CD4-positive, alpha-beta memory T cell (primary cell): ENCODE results near the gene SDSL. TPM values are rescaled to one million over a fixed set of nuclear protein-coding genes. Genes with fewer than 3 reads are reported as not detected.

ENCODE experiments used
- CTCF ChIA-PET: fragments of 350-600 bp; sonication (Branson Sonifier 250); formaldehyde crosslinking; loops from one replicate; lab custom pipeline; 2021; ENCODE audit warnings: inconsistent platforms; ENCODE audit not compliant: partially characterized antibody; lab: Charles Lee
- POLR2A ChIA-PET: fragments of 350-600 bp; sonication (Branson Sonifier 250); formaldehyde crosslinking; loops from one replicate; lab custom pipeline; 2021; ENCODE audit not compliant: partially characterized antibody; lab: Charles Lee
- DNase-seq, 5 donors: peaks; one replicate each; pipeline versions ENCODE4 v3.0.0 to v3.0.0-alpha.2; 2020 to 2022; ENCODE audit warnings: mixed read lengths in 1 of 5
- H3K27ac ChIP-seq: one replicate; pipeline ENCODE4 v1.7.0; 2013; ENCODE audit warnings: low read depth, low read length
- H3K27me3 ChIP-seq: 2 replicates; pipeline ENCODE4 v1.7.0; 2013; ENCODE audit warnings: mild to moderate bottlenecking, low read length, moderate library complexity; ENCODE audit not compliant: insufficient read depth
- H3K36me3 ChIP-seq: 2 replicates; pipeline ENCODE4 v1.7.0; 2013; ENCODE audit warnings: mild to moderate bottlenecking, low read length, moderate library complexity; ENCODE audit not compliant: insufficient read depth
- H3K4me1 ChIP-seq: 2 replicates; pipeline ENCODE4 v1.7.0; 2013; ENCODE audit warnings: mild to moderate bottlenecking, low read length, moderate library complexity; ENCODE audit not compliant: insufficient read depth
- H3K4me3 ChIP-seq, 2 donors: one replicate each; pipeline ENCODE4 v1.7.0; 2013; ENCODE audit warnings: low read length in 2 of 2, mild to moderate bottlenecking in 1 of 2
- H3K9me3 ChIP-seq, 2 donors: one replicate each; pipeline ENCODE4 v1.7.0; 2013; ENCODE audit warnings: low read length in 2 of 2, control low read depth in 1 of 2; ENCODE audit not compliant: control insufficient read depth in 1 of 2
- H3K27ac Mint-ChIP-seq, 7 donors: one replicate each; pipeline ENCODE4 v1.8.0; 2020 to 2021; ENCODE audit warnings: mixed read lengths in 7 of 7, mild to moderate bottlenecking in 6 of 7, inconsistent platforms in 3 of 7, moderate library complexity in 3 of 7
- H3K27me3 Mint-ChIP-seq, 2 donors: one replicate each; pipeline ENCODE4 v1.8.0; 2020 to 2021; ENCODE audit warnings: mixed read lengths in 2 of 2
- H3K36me3 Mint-ChIP-seq, 2 donors: one replicate each; pipeline ENCODE4 v1.8.0; 2020 to 2021; ENCODE audit warnings: mixed read lengths in 2 of 2, inconsistent platforms in 1 of 2, mild to moderate bottlenecking in 1 of 2
- H3K4me1 Mint-ChIP-seq, 4 donors: one replicate each; pipeline ENCODE4 v1.8.0; 2020 to 2021; ENCODE audit warnings: mixed read lengths in 4 of 4, mild to moderate bottlenecking in 1 of 4
- H3K4me3 Mint-ChIP-seq, 8 donors: one replicate each; pipeline ENCODE4 v1.8.0; 2020 to 2021; ENCODE audit warnings: mixed read lengths in 8 of 8, mild to moderate bottlenecking in 7 of 8, moderate library complexity in 6 of 8, inconsistent platforms in 3 of 8
- H3K9me3 Mint-ChIP-seq, 8 donors: one replicate each; pipeline ENCODE4 v1.8.0; 2020 to 2021; ENCODE audit warnings: mixed read lengths in 8 of 8, mild to moderate bottlenecking in 5 of 8, inconsistent platforms in 3 of 8, moderate library complexity in 1 of 8
- intact Hi-C: fragments of 100-400 bp; cut with micrococcal nuclease; formaldehyde crosslinking; loops from one replicate; pipeline ENCODE4 v1.15.1; 2023
- polyA plus RNA-seq, 2 donors: library from polyadenylated mRNA; unstranded; fragments of 300-500 nt; fragmentation: Illumina TruSeq; gene quantifications; one replicate each; pipeline ENCODE4 v1.2.3, GENCODE V29; 2021
- total RNA-seq, 2 experiments: library from RNA; stranded (reverse); gene quantifications; one replicate each; pipeline ENCODE4 v1.2.3, GENCODE V29; 2021

The SDSL gene
- total and polyA plus RNA-seq, 4 experiments from 2014 or later, result 0.67 to 1.1 TPM; not detected in 2

GRCh38 chr12:113476176-113476986 lies 54.2 kb downstream of the SDSL start:
- Mint-ChIP-seq H3K27me3 (peaks cover 61 to 66% of the 10 kb centered on the region in 2 donors), H3K27ac (no peak overlapping the region)
- POLR2A ChIA-PET, result no interaction called here

DNA sequence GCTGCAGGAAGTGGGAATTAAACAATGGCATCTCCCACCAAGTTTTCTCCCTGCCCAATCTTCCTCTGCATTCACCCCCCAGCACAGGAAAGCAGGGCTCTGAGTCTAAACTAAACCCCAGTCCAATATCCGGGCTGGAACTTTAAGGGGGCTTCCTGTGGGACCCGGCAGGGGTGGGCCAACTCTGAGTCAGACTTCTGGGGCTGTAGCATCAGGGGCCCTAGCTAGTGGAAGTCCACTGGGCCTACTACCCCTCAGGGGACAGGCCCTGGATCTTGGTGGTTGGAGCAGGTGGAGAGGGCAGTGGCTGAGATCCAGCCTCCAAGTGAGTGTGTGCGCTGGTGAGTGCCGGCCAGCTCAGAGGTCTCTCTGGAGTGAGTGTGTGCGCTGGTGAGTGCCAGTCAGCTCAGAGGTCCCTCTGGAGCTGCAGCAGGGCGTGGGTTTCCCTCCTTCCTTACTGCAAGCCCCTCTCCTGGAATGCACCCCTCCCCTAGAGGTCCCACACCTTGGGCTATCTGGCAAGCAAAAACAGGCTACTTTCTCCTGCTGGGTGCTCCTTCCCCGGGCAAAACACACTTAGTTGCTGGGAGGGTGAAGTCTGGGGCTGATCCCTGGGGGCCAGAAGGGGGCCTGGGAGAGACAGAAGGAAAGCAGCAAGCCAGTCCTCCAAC lies 55.1 kb downstream of the SDSL start:
- peaks cover 60% of the 10 kb centered on the region for H3K27me3 ChIP-seq
- no peak overlapping the region for H3K4me3 Mint-ChIP-seq
- H3K4me1 ChIP-seq, result peaks cover 6% of the 10 kb centered on the region
- H3K9me3 Mint-ChIP-seq, result peaks cover 0 to 27% (median 14%) of the 10 kb centered on the region in 8 donors
- no peak for DNase-seq
- H3K9me3 ChIP-seq, result no peaks in the 10 kb centered on the region
- H3K4me3 ChIP-seq, result no peak overlapping the region
- H3K27ac ChIP-seq, result no peak overlapping the region
- peaks cover 0 to 3% of the 10 kb centered on the region in 2 donors for H3K36me3 Mint-ChIP-seq
- ChIA-PET POLR2A (no interaction called here), CTCF (no interaction called here)
- intact Hi-C loops, result no loop called here
- H3K27me3 Mint-ChIP-seq, result peaks cover 60 to 70% of the 10 kb centered on the region in 2 donors
- peaks cover 9 to 30% (median 22%) of the 10 kb centered on the region in 4 donors for H3K4me1 Mint-ChIP-seq
- no peaks in the 10 kb centered on the region for H3K36me3 ChIP-seq
- H3K27ac Mint-ChIP-seq, result no peak overlapping the region

More at GRCh38 chr12:113476176-113476986, 54.2 kb downstream of the SDSL start:
- no peak overlapping the region for H3K4me3 Mint-ChIP-seq
- Histone ChIP-seq H3K27ac (no peak overlapping the region), H3K27me3 (peaks cover 57% of the 10 kb centered on the region), H3K36me3 (no peaks in the 10 kb centered on the region), H3K4me1 (peaks cover 6% of the 10 kb centered on the region), H3K4me3 (no peak overlapping the region), H3K9me3 (no peaks in the 10 kb centered on the region)
- peaks cover 0 to 3% of the 10 kb centered on the region in 2 donors for H3K36me3 Mint-ChIP-seq
- peaks cover 9 to 30% (median 22%) of the 10 kb centered on the region in 4 donors for H3K4me1 Mint-ChIP-seq
- CTCF ChIA-PET, result no interaction called here
- intact Hi-C loops, result no loop called here
- peaks cover 0 to 23% (median 14%) of the 10 kb centered on the region in 8 donors for H3K9me3 Mint-ChIP-seq
- DNase-seq, result no peak

DNA sequence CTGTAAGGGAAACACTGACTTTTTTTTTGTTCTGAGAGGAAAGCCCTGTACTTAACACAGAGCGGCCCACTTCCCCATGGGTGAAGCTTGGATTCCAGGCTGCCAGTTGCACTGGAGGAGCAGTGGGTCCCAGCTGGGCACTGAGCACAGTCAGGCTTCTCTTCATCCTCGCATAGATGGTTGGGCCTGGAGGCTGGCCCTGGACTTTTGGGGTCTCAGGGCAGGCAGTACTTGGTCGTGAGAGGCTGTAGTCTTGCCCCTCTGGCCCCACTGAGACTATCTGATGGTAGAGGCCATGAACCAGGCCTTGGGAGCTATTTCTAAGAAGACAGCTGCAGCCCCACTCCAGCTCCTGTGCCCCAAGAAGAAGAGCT lies 55.6 kb downstream of the SDSL start:
- no peak overlapping the region for H3K4me3 Mint-ChIP-seq
- peaks cover 59 to 68% of the 10 kb centered on the region in 2 donors for H3K27me3 Mint-ChIP-seq
- peaks cover 60% of the 10 kb centered on the region for H3K27me3 ChIP-seq
- H3K27ac ChIP-seq, result no peak overlapping the region
- no peak overlapping the region for H3K4me3 ChIP-seq
- H3K36me3 ChIP-seq, result no peaks in the 10 kb centered on the region
- H3K4me1 ChIP-seq, result peaks cover 6% of the 10 kb centered on the region
- ChIA-PET CTCF (no interaction called here), POLR2A (no interaction called here)
- H3K9me3 Mint-ChIP-seq, result peaks cover 0 to 29% (median 15%) of the 10 kb centered on the region in 8 donors
- H3K36me3 Mint-ChIP-seq, result peaks cover 0 to 3% of the 10 kb centered on the region in 2 donors
- intact Hi-C loops, result no loop called here
- no peaks in the 10 kb centered on the region for H3K9me3 ChIP-seq
- no peak for DNase-seq
- H3K27ac Mint-ChIP-seq, result no peak overlapping the region
- H3K4me1 Mint-ChIP-seq, result peaks cover 9 to 30% (median 20%) of the 10 kb centered on the region in 4 donors

DNA sequence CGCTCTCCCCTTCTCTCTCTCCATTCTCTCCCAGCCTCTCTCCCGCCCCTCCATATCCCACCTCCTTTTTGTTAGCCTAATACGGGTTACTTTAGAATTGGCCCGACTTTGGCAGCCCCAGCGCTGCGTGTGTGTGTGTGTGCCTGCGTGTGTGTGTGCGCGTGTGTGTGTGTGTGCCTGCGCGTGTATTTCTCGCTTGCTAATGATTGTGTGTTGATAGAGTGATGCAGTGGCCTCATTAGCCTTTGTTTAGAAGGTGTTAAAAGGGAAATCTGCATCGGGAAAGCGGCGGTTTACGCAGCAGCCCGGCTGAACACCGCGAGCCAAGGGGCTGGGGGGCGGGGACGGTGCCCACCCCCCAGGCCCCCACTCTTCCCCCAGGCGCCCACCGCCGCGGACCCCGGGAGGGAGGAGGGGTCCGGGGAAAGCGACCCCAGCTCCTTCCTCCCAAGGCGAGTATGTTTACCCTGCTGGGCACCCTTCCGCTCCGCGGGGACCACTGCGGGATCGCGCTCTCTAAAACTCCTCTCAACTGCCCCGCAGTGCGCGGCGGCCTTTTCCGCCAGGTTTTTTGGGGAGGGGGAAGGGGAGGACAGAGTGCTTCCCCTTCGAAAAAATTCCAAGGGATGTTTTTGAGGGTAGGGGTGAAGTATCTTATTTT lies 56.3 kb downstream of the SDSL start:
- Mint-ChIP-seq H3K9me3 (peaks cover 0 to 29% (median 16%) of the 10 kb centered on the region in 8 donors), H3K27me3 (peaks cover 58 to 68% of the 10 kb centered on the region in 2 donors), H3K36me3 (peaks cover 0 to 3% of the 10 kb centered on the region in 2 donors), H3K4me1 (peaks cover 9 to 25% (median 14%) of the 10 kb centered on the region in 4 donors), H3K4me3 (no peak overlapping the region), H3K27ac (no peak overlapping the region)
- CTCF ChIA-PET, result no interaction called here
- Histone ChIP-seq H3K27ac (no peak overlapping the region), H3K4me3 (no peak overlapping the region), H3K27me3 (peaks cover 55% of the 10 kb centered on the region), H3K9me3 (no peaks in the 10 kb centered on the region), H3K4me1 (peaks cover 6% of the 10 kb centered on the region), H3K36me3 (no peaks in the 10 kb centered on the region)
- DNase-seq, result no peak
- intact Hi-C loops, result no loop called here
- POLR2A ChIA-PET, result no interaction called here

DNA sequence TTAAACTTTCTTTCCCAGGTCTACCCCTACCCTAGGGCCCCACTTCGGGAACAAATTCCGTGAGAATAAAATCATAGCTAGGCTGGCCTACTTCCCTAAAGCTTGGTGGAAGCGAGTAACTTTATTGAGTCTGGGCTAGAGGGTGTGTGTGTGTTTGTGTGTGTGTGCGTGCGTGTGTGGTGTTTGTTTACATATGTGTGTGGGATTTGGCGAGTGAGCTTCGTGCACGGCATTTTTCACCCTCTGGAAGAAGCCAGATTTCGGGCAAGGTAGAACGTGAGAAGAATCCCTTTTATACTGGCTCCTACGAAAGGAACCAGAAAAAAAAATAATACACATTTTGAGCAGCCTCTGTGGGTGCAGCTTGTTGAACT lies 57.0 kb downstream of the SDSL start:
- ChIA-PET CTCF (no interaction called here), POLR2A (no interaction called here)
- H3K4me3 Mint-ChIP-seq, result peak overlapping the region in 2 of 8 donors; percentile 24 to 26
- H3K36me3 ChIP-seq, result no peaks in the 10 kb centered on the region
- H3K27ac ChIP-seq, result no peak overlapping the region
- peaks cover 59 to 66% of the 10 kb centered on the region in 2 donors for H3K27me3 Mint-ChIP-seq
- peaks cover 0 to 3% of the 10 kb centered on the region in 2 donors for H3K36me3 Mint-ChIP-seq
- intact Hi-C loops, result no loop called here
- H3K9me3 ChIP-seq, result no peaks in the 10 kb centered on the region
- peaks cover 0 to 29% (median 16%) of the 10 kb centered on the region in 8 donors for H3K9me3 Mint-ChIP-seq
- H3K27me3 ChIP-seq, result peaks cover 51% of the 10 kb centered on the region
- H3K27ac Mint-ChIP-seq, result peak overlapping the region in 2 of 7 donors; percentile 37 to 62
- DNase-seq, result no peak
- H3K4me1 ChIP-seq, result peaks cover under 1% of the 10 kb centered on the region
- no peak overlapping the region for H3K4me3 ChIP-seq
- peaks cover 8 to 25% (median 12%) of the 10 kb centered on the region in 4 donors for H3K4me1 Mint-ChIP-seq

DNA sequence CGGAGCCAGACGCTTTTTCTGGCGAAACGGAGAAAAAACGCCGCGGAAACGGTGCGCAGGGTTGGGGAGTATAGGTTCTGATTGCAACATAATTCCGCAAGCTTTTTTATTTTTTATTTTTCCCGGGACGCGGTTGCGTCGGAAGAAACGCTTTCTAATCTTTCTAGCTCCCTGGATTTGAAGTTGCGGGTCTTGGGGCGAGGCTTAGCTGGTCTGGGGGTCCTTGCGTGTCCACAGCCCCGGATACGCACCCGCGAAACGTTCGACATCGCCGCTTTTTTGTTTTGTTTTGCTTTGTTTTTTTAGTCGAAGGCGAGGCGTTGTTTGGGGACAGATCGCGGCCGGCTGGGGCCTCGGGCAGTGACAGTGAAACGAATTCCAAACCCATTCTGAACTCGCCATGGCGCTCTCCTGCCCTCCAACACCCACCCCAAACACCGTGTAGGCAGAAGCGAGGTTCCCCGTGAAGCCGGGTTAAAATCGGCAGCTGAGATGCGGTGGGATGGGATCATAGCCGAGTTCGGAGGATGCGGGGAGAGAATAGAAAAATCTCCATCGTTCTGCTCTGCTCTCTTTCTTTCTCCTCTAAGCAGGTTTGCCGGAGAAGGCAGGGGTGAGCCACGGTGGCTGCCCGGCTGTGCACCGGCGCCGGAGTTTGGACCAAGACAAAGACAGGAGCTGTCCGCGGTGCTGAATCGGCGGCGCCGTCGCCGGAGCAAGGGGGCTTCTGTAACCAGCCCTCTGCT lies 57.6 kb downstream of the SDSL start:
- no peaks in the 10 kb centered on the region for H3K9me3 ChIP-seq
- peaks cover 46% of the 10 kb centered on the region for H3K27me3 ChIP-seq
- Mint-ChIP-seq H3K27ac (no peak overlapping the region), H3K9me3 (peaks cover 0 to 29% (median 16%) of the 10 kb centered on the region in 8 donors), H3K4me1 (peaks cover 4 to 19% (median 7%) of the 10 kb centered on the region in 4 donors), H3K4me3 (peak overlapping the region in 2 of 8 donors; percentile 43 to 52), H3K36me3 (peaks cover 0 to 3% of the 10 kb centered on the region in 2 donors), H3K27me3 (peaks cover 57 to 62% of the 10 kb centered on the region in 2 donors)
- no peaks in the 10 kb centered on the region for H3K4me1 ChIP-seq
- intact Hi-C loops, result no loop called here
- H3K36me3 ChIP-seq, result no peaks in the 10 kb centered on the region
- peak in 3 of 5 donors; percentile 21 to 32 (median 23) for DNase-seq
- no peak overlapping the region for H3K27ac ChIP-seq
- ChIA-PET POLR2A (no interaction called here), CTCF (no interaction called here)
- H3K4me3 ChIP-seq, result no peak overlapping the region
